PC-3 (cell line): Measurements from ENCODE around the gene RBAK. TPM values are rescaled to one million over a fixed set of nuclear protein-coding genes. Genes with fewer than 3 reads are reported as not detected.
"Not testable (repeated sequence)": the region's sequence is repeated elsewhere in the genome, so short reads cannot be mapped to it uniquely, and the experiment has no call there.

Experiments
- ATAC-seq: fragments of 200-7000 bp; cut with Tn5 transposase; 2 replicates; pipeline ENCODE4 v1.9.1; 2020; ENCODE audit warnings: mild to moderate bottlenecking, moderate library complexity
- BruUV-seq: library from RNA; stranded (reverse); fragments of 400-500 nt; replicated peaks from 2 replicates; lab custom pipeline; 2021; lab: Mats Ljungman, UMichigan
- CTCF ChIA-PET: fragments of 300-600 bp; sonication (Branson Sonifier 250); formaldehyde crosslinking; loops from one replicate; lab custom pipeline; 2022; ENCODE audit warnings: antibody characterized with exemption; lab: Charles Lee
- POLR2A ChIA-PET: fragments of 300-600 bp; sonication (Branson Sonifier 250); formaldehyde crosslinking; loops from one replicate; lab custom pipeline; 2022; ENCODE audit warnings: antibody characterized with exemption; ENCODE audit not compliant: unreplicated experiment; lab: Charles Lee
- DNase-seq: peaks from one replicate; pipeline ENCODE4 v3.0.0-alpha.2; 2015
- H2AFZ ChIP-seq: fragments of 300-600 bp; sonication (generic); 2 replicates; pipeline ENCODE4 v1.6.0; 2016; ENCODE audit warnings: antibody characterized with exemption, low read length
- H3F3A ChIP-seq: fragments of 300-600 bp; sonication (generic); one replicate; pipeline ENCODE4 v1.6.0; 2017; ENCODE audit warnings: antibody characterized with exemption, low read length, control low read depth, mild to moderate bottlenecking; ENCODE audit not compliant: unreplicated experiment
- H3K27ac ChIP-seq: fragments of 300-600 bp; sonication (generic); 2 replicates; pipeline ENCODE4 v1.5.1; 2016; ENCODE audit warnings: mild to moderate bottlenecking, low read length
- H3K27me3 ChIP-seq: fragments of 300-600 bp; sonication (generic); 2 replicates; pipeline ENCODE4 v1.6.1; 2016; ENCODE audit warnings: low read length, mixed read lengths
- H3K36me3 ChIP-seq: fragments of 300-600 bp; sonication (generic); 2 replicates; pipeline ENCODE4 v1.6.1; 2016; ENCODE audit warnings: low read depth, mixed run types, low read length, mixed read lengths
- H3K4me1 ChIP-seq: fragments of 300-600 bp; sonication (generic); 2 replicates; pipeline ENCODE4 v1.5.1; 2016; ENCODE audit warnings: low read length; ENCODE audit not compliant: insufficient read depth
- H3K4me2 ChIP-seq: fragments of 300-600 bp; sonication (generic); 2 replicates; pipeline ENCODE4 v1.6.0; 2016; ENCODE audit warnings: low read length
- H3K4me3 ChIP-seq: fragments of 300-600 bp; sonication (generic); 2 replicates; pipeline ENCODE4 v1.5.1; 2016; ENCODE audit warnings: mild to moderate bottlenecking, low read length, mixed read lengths
- H3K79me2 ChIP-seq: fragments of 300-600 bp; sonication (generic); 2 replicates; pipeline ENCODE4 v1.6.1; 2017; ENCODE audit warnings: low read length, mixed read lengths
- H3K9ac ChIP-seq: fragments of 300-600 bp; sonication (generic); 2 replicates; pipeline ENCODE4 v1.6.0; 2016; ENCODE audit warnings: mild to moderate bottlenecking, low read length
- H3K9me2 ChIP-seq: fragments of 300-600 bp; sonication (generic); replicated peaks from 2 replicates; pipeline ENCODE4 v1.6.1; 2016; ENCODE audit warnings: mixed run types, low read length, mixed read lengths
- H3K9me3 ChIP-seq: fragments of 300-600 bp; sonication (generic); 2 replicates; pipeline ENCODE4 v1.6.1; 2016; ENCODE audit warnings: low read length, mixed read lengths
- H4K20me1 ChIP-seq: fragments of 300-600 bp; sonication (generic); 2 replicates; pipeline ENCODE4 v1.6.1; 2016; ENCODE audit warnings: low read length, mixed read lengths
- EZH2 ChIP-seq: fragments of 300-600 bp; sonication (generic); IDR thresholded peaks from one replicate; pipeline ENCODE4 v1.6.1; 2017; ENCODE audit warnings: antibody characterized with exemption, mild to moderate bottlenecking, low read length; ENCODE audit not compliant: unreplicated experiment
- EZH2phosphoT487 ChIP-seq: fragments of 300-600 bp; sonication (generic); IDR thresholded peaks from 2 replicates; pipeline ENCODE4 v1.6.1; 2018; ENCODE audit warnings: mild to moderate bottlenecking, antibody characterized with exemption, low read length, borderline replicate concordance
- intact Hi-C: fragments of 100-400 bp; cut with micrococcal nuclease; formaldehyde crosslinking; loops from 2 replicates; pipeline ENCODE4 v1.9.0; 2023
- total RNA-seq: library from RNA; depleted of rRNA; stranded (reverse); fragments of >200 nt; gene quantifications from 2 replicates; pipeline ENCODE4 v1.2.3, GENCODE V29; 2014
- TF ChIP-seq, protein P1 (sequence below): fragments of 300-600 bp; sonication (generic); conservative IDR thresholded peaks from 2 replicates; pipeline ENCODE4 v1.5.1; 2017; ENCODE audit warnings: antibody characterized with exemption, low read depth, mild to moderate bottlenecking, low read length

The RBAK gene
- total RNA-seq, 1 experiment from 2014 or later = 7.0 TPM

DNA sequence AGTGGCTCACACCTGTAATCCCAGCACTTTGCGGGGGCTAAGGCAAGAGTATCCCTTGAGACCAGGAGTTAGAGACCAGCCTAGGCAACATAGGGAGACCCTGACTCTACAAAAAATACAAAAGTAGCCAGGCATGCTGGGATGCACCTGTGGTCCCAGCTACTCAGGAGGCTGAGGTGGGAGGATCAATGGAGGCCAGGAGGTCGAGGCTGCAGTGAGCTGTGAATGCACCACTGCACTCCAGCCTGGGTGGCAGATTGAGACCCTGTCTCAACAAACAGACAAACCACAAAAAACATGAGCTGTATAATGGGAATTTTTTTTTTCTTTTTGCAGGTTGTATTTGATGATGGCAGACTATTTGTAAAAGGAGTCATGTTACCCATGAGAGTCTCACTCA lies 1.5 kb downstream of the RBAK start:
- peaks cover 33% of the 10 kb centered on the region for H3K36me3 ChIP-seq
- H3K79me2 ChIP-seq = peaks cover 24% of the 10 kb centered on the region
- H3K27ac ChIP-seq, H3F3A ChIP-seq, POLR2A ChIA-PET, intact Hi-C loops, H3K27me3 ChIP-seq, DNase-seq, CTCF ChIA-PET, H3K9ac ChIP-seq, ATAC-seq, H4K20me1 ChIP-seq, H3K4me1 ChIP-seq, H3K4me3 ChIP-seq, BruUV-seq, H3K9me2 ChIP-seq, H2AFZ ChIP-seq: not testable (repeated sequence)
- peak overlapping the region; percentile 54 for H3K4me2 ChIP-seq
- 0 out of 2 replicates have a peak, but pooled peaks cover 12% of the 10 kb centered on the region for H3K9me3 ChIP-seq

DNA sequence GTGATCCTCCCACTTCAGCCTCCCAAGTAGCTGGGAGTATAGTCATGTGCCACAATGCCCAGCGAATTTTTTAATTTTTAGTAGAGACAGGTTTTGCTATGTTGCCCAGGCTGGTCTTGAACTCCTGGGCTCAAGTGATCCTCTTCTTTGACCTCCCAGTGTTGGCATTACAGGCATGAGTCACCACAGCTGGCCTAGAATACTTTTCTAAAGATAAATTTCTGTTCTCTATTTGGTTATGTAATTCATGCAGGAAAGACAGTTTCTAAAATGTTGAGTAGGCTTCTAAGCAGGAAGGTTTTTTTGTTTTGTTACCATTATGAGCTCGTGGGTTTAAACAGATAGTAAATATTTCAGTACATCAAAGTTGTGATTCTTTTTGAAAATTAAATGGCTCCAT lies 5.0 kb downstream of the RBAK start:
- BruUV-seq = no TSS peak
- Histone ChIP-seq H3K27ac (no peak overlapping the region), H3K79me2 (peaks cover 35% of the 10 kb centered on the region), H4K20me1 (no peaks in the 10 kb centered on the region), H3K9me3 (0 out of 2 replicates have a peak, but pooled peaks cover 12% of the 10 kb centered on the region), H2AFZ (no peak overlapping the region), H3K9ac (no peak overlapping the region), H3K9me2 (no peaks in the 10 kb centered on the region), H3K27me3 (no peaks in the 10 kb centered on the region), H3K4me1 (no peaks in the 10 kb centered on the region), H3F3A (no peaks in the 10 kb centered on the region), H3K36me3 (peaks cover 66% of the 10 kb centered on the region), H3K4me2 (no peak overlapping the region), H3K4me3 (no peak overlapping the region)
- POLR2A ChIA-PET = no interaction called here
- intact Hi-C loops = no loop called here
- CTCF ChIA-PET = no interaction called here
- DNase-seq (no peak), ATAC-seq (no peak)
- TF ChIP-seq EZH2phosphoT487 = no peak
- TF ChIP-seq, protein P1, sequence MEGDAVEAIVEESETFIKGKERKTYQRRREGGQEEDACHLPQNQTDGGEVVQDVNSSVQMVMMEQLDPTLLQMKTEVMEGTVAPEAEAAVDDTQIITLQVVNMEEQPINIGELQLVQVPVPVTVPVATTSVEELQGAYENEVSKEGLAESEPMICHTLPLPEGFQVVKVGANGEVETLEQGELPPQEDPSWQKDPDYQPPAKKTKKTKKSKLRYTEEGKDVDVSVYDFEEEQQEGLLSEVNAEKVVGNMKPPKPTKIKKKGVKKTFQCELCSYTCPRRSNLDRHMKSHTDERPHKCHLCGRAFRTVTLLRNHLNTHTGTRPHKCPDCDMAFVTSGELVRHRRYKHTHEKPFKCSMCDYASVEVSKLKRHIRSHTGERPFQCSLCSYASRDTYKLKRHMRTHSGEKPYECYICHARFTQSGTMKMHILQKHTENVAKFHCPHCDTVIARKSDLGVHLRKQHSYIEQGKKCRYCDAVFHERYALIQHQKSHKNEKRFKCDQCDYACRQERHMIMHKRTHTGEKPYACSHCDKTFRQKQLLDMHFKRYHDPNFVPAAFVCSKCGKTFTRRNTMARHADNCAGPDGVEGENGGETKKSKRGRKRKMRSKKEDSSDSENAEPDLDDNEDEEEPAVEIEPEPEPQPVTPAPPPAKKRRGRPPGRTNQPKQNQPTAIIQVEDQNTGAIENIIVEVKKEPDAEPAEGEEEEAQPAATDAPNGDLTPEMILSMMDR = no peak
- no peak for TF ChIP-seq EZH2

DNA sequence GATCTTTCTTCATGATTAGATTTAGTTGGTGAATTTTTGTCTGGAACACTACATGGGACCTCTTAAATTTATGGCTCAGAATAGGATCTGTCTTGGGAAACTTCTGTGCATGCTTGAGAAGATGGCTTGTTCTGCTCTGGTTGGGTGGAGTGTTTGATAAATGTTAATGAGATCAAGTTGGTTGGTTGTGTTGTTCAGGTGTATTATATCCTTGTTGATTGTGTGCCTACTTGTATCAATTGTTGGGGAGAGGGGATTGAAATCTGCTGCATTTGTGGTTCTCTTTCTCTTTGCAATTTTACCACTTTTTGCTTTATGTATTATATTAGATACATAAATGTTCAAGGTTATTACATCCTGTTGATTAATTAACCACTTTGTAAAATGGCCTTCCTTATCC lies 6.1 kb downstream of the RBAK start:
- H3K4me3 ChIP-seq, H3K4me2 ChIP-seq, DNase-seq, H3K4me1 ChIP-seq, POLR2A ChIA-PET, H3K9ac ChIP-seq, H2AFZ ChIP-seq, intact Hi-C loops, BruUV-seq, CTCF ChIA-PET, H4K20me1 ChIP-seq, H3K27me3 ChIP-seq, ATAC-seq, H3K9me2 ChIP-seq, H3F3A ChIP-seq, H3K27ac ChIP-seq: not testable (repeated sequence)
- peaks cover 75% of the 10 kb centered on the region for H3K36me3 ChIP-seq
- 0 out of 2 replicates have a peak, but pooled peaks cover 12% of the 10 kb centered on the region for H3K9me3 ChIP-seq
- H3K79me2 ChIP-seq = peaks cover 25% of the 10 kb centered on the region

DNA sequence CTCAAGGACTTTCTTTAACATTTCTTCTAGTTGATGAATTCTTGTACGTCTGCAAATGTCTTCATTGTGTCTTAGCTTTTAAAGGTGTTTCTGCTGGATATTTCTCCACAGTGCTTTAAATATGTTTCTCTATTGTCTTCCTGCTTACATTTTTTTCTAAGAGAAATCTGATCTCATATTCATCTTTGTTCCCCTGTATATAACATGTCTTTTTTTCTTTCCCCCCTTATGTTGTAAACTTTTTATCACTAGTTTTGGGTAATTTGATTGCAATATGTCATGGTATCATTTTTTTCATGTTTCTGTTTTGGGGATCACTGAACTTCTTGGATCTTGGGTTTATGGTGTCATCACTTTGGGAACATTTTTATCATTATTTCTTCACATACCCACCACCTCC lies 7.5 kb downstream of the RBAK start:
- no peak overlapping the region for H2AFZ ChIP-seq
- no peaks in the 10 kb centered on the region for H4K20me1 ChIP-seq
- no peaks in the 10 kb centered on the region for H3K9me2 ChIP-seq
- intact Hi-C loops = no loop called here
- ATAC-seq (no peak), DNase-seq (no peak)
- 0 out of 2 replicates have a peak, but pooled peaks cover 12% of the 10 kb centered on the region for H3K9me3 ChIP-seq
- H3K4me2 ChIP-seq = no peak overlapping the region
- CTCF ChIA-PET = no interaction called here
- H3K27ac ChIP-seq = no peak overlapping the region
- no peak overlapping the region for H3K9ac ChIP-seq
- no peaks in the 10 kb centered on the region for H3K4me1 ChIP-seq
- no peak overlapping the region for H3K4me3 ChIP-seq
- BruUV-seq = no TSS peak
- H3K27me3 ChIP-seq = no peaks in the 10 kb centered on the region
- TF ChIP-seq, protein P1 = no peak
- TF ChIP-seq EZH2phosphoT487 (no peak), EZH2 (no peak)
- H3F3A ChIP-seq = no peaks in the 10 kb centered on the region
- POLR2A ChIA-PET = no interaction called here
- H3K79me2 ChIP-seq = peaks cover 18% of the 10 kb centered on the region
- H3K36me3 ChIP-seq = peaks cover 88% of the 10 kb centered on the region
